GM12878 (cell line): ENCODE data around the gene MRS2. TPM values are rescaled to one million over a fixed set of nuclear protein-coding genes. Genes with fewer than 3 reads are reported as not detected.

Experiments used
- BCL11A ChIP-seq: IDR thresholded peaks from 2 replicates; pipeline ENCODE4 v1.6.1; 2011; ENCODE audit warnings: low read depth, low read length
- EGR1 ChIP-seq, 2 experiments: IDR thresholded peaks; 1 replicate in 1 of 2; 2 replicates in 1 of 2; pipeline ENCODE4 v1.6.1; 2011 to 2012; ENCODE audit warnings: low read depth in 2 of 2, low read length in 2 of 2, borderline replicate concordance in 1 of 2, mild to moderate bottlenecking in 1 of 2, moderate library complexity in 1 of 2
- GATAD2B ChIP-seq: fragments of 450-650 bp; conservative IDR thresholded peaks from 2 replicates; pipeline ENCODE4 v1.6.1; 2017; ENCODE audit warnings: low read depth, mild to moderate bottlenecking, moderate library complexity
- IKZF1 ChIP-seq: fragments of 450-650 bp; conservative IDR thresholded peaks from 2 replicates; pipeline ENCODE4 v1.6.1; 2017; ENCODE audit warnings: antibody characterized with exemption, mild to moderate bottlenecking
- KLF5 ChIP-seq: fragments of 450-650 bp; IDR thresholded peaks from 2 replicates; pipeline ENCODE4 v1.6.1; 2014; ENCODE audit warnings: mild to moderate bottlenecking; ENCODE audit not compliant: partially characterized antibody
- NR2F1 ChIP-seq: fragments of 450-650 bp; conservative IDR thresholded peaks from 2 replicates; pipeline ENCODE4 v1.6.1; 2017; ENCODE audit warnings: mild to moderate bottlenecking
- PAX5 ChIP-seq: IDR thresholded peaks from 2 replicates; pipeline ENCODE4 v1.6.1; 2011; ENCODE audit warnings: low read depth, low read length, borderline replicate concordance
- SMARCA5 ChIP-seq: fragments of 450-650 bp; IDR thresholded peaks from 2 replicates; pipeline ENCODE4 v1.6.1; 2017; ENCODE audit warnings: mild to moderate bottlenecking
- WRNIP1 ChIP-seq: IDR thresholded peaks from 2 replicates; pipeline ENCODE4 v1.6.1; 2011; ENCODE audit warnings: low read depth, low read length, improper control_type of control experiment, borderline replicate concordance
- ZNF217 ChIP-seq: fragments of 450-650 bp; IDR thresholded peaks from 2 replicates; pipeline ENCODE4 v1.6.1; 2017; ENCODE audit warnings: antibody characterized with exemption, mild to moderate bottlenecking
- ZNF24 ChIP-seq: fragments of 450-650 bp; IDR thresholded peaks from 2 replicates; pipeline ENCODE4 v1.6.1; 2017; ENCODE audit warnings: antibody characterized with exemption, mild to moderate bottlenecking
- polyA plus RNA-seq, 11 experiments: library from polyadenylated mRNA; depleted of rRNA in 4 of 11; unstranded in 6 of 11; stranded (reverse) in 5 of 11; fragments of >200 nt; fragmentation: Nextera tagmentation in 4 of 11; fragmentation: Illumina TruSeq in 1 of 11; extraction: Ambion mirVana in 4 of 11; extraction: Trizol in 1 of 11; gene quantifications; 1 replicate in 1 of 11; 2 replicates in 10 of 11; pipeline versions ENCODE4 v1.2.1 to v1.2.3, GENCODE V29; 2011 to 2016; ENCODE audit warnings: inconsistent platforms in 2 of 11, missing spikeins in 2 of 11, low read depth in 1 of 11
- total RNA-seq, 4 experiments: library from RNA; depleted of rRNA in 3 of 4; stranded (reverse); fragments of >200 nt in 3 of 4; fragmentation: Illumina TruSeq in 1 of 4; extraction: Trizol in 1 of 4; gene quantifications; 2 replicates each; pipeline versions ENCODE4 v1.2.1 to v1.2.3, GENCODE V29; 2013 to 2021
- TF ChIP-seq, protein P1 (sequence below): fragments of 450-650 bp; conservative IDR thresholded peaks from 2 replicates; pipeline ENCODE4 v1.6.1; 2017; ENCODE audit warnings: mild to moderate bottlenecking, moderate library complexity
- TF ChIP-seq, protein P2 (sequence below): IDR thresholded peaks from 2 replicates; pipeline ENCODE4 v1.6.1; 2012; ENCODE audit warnings: low read depth, low read length, improper control_type of control experiment

MRS2 gene
- total and polyA plus RNA-seq, 10 of the 15 experiments (the other 5 are each of a cell fraction or from before 2014, with no cell fraction given) = 7.5 to 29.9 (median 24.2) TPM

DNA sequence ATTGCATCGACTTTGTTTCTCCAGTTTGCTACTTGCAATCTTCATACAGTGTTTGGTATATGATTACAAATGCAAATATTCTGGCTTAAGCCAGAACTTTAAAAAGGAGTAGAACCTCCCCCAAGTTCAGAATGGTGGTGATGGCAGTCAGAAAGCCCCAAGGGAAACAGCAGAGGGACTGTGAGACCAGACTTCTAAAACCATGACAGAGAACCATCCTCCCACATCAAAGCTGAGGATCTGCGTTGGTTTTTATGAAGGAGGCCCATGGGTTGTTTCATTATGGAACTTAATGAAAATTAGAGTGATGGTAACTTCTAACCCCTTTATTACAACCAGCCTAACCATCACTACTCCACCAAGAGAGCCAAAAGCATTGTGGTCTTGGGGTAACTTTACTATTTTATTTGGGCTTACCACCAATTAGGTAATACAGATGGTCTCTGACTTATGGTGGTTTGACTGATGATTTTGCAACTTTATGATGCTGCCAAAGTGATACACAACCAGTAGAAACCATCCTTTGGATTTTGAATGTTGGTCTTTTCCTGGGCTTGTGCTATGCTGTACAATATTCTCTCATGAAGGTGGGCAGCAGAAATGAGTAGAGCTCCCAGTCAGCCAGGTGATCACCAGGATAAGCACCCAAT, 10.9 kb upstream of the MRS2 start (continued):
- TF ChIP-seq, protein P1, sequence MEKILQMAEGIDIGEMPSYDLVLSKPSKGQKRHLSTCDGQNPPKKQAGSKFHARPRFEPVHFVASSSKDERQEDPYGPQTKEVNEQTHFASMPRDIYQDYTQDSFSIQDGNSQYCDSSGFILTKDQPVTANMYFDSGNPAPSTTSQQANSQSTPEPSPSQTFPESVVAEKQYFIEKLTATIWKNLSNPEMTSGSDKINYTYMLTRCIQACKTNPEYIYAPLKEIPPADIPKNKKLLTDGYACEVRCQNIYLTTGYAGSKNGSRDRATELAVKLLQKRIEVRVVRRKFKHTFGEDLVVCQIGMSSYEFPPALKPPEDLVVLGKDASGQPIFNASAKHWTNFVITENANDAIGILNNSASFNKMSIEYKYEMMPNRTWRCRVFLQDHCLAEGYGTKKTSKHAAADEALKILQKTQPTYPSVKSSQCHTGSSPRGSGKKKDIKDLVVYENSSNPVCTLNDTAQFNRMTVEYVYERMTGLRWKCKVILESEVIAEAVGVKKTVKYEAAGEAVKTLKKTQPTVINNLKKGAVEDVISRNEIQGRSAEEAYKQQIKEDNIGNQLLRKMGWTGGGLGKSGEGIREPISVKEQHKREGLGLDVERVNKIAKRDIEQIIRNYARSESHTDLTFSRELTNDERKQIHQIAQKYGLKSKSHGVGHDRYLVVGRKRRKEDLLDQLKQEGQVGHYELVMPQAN = no peak
- TF ChIP-seq ZNF217 (no peak), KLF5 (no peak), BCL11A (0 out of 2 replicates have a peak, but pooled peaks have one; percentile 37), WRNIP1 (no peak), SMARCA5 (no peak), EGR1 (IDR thresholded peaks at IDR 0.05; ENCODE audit: borderline replicate concordance in 1 of 2, low read depth in 2 of 2, low read length in 2 of 2) (no peak), NR2F1 (0 out of 2 replicates have a peak, but pooled peaks have one; percentile 23), PAX5 (no peak), GATAD2B (0 out of 2 replicates have a peak, but pooled peaks have one; percentile 33), ZNF24 (no peak), IKZF1 (no peak)
- TF ChIP-seq, protein P2, sequence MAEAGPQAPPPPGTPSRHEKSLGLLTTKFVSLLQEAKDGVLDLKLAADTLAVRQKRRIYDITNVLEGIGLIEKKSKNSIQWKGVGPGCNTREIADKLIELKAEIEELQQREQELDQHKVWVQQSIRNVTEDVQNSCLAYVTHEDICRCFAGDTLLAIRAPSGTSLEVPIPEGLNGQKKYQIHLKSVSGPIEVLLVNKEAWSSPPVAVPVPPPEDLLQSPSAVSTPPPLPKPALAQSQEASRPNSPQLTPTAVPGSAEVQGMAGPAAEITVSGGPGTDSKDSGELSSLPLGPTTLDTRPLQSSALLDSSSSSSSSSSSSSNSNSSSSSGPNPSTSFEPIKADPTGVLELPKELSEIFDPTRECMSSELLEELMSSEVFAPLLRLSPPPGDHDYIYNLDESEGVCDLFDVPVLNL = no peak
- TF ChIP-seq, all 136 proteins: peak for 30
